Measurements from ENCODE around the gene KLF6. TPM values are rescaled to one million over a fixed set of nuclear protein-coding genes. Genes with fewer than 3 reads are reported as not detected.
"Not testable (repeated sequence)": the region's sequence is repeated elsewhere in the genome, so short reads cannot be mapped to it uniquely, and the experiment has no call there.

Gene KLF6
- total RNA-seq, 1 donor from 2014 or later = 134 TPM

DNA sequence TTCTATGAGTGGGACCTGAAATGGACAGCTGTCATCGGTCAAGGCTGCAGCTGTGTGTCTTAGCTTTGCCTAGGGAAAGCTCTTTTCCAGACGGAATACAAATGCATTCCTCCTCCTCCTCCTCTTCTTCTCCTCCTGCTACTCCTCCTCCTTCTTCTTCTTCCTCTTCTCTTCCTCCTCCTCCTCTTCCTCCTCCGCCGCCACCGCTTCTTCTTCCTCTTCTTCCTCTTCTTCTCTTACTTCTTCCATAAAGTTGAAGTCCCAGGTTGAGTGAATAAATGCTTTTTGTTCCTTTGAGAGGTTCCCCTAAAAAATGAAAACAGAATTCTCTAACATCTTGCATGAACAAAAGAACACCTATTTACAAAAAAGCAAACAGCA lies 28.7 kb downstream of the KLF6 start:
- DNase-seq = no peak

DNA sequence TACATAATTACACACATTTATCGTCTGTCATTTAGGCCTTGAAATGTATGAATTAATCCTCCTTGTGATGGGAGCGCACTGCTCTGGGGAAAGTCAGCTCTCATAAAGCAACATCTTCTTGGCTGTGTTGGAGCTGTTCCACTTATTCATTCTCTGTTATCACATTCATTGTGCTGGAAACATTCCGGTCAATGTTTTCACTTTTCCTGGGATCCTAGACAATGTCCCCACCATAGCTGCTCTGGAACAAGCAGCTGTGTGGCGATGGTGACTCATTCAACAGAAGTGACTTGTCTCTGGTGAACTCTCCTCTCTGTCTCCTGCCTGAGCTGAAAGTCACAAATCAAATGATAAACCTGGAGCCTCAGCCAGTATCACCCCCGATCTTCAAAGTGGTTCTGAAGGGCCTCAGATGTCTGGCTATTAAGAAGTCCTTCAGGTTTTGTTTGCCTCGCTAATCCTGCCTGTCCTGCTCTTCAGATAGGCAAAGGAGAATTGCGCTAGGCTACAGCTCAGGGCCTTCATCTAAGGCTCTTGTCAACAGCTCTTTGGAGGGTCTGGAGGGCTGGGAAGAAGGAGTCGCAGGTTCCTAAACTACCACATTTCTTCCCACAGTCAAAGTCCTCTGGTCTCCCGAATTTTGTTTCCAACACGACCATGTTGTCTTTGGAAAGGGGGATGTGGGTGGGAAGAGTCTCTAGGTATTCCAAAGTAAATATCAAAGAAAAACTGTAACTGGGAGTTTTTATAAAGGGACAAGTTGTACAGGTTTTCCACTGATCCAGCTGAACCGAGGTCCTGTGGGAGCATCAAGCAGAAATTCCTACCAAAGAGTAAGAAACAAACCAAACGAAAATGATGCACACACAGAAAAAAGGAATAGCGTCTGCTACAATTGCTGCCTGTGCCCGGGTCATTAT lies 29.3 kb downstream of the KLF6 start:
- DNase-seq = no peak

DNA sequence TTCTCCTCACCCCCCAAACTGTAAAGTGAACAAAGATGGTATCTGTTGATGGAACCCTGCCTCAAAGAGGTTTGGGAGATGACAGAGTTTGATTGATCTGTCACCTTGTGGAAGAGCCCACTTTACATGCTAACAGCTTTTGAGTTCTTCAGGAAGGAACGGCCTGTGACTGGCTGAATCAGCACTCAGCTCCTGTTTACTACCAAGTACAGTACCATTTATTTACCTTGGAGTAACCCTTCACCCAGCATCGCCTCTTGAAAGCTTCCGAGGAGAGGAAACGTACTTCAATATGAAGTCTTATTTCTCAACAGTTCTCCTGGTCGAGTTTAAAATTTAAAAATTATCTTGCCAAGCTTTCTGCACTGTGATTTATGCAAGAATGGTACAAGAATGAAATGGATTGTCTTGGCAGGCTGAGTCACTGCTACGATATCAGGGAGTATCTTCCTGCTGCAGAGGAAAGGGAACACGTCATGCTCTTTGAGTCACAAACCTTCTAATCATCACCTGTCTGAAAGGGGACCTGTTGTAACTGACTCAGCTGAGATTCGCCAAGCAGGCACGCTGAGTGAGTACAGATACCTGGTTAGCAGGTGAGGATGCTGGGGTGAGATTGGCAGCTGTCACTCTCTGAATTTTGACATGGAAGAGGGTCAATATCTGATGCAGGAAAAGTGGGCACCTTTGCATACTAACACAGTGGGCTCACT lies 30.1 kb downstream of the KLF6 start:
- no peak for DNase-seq

DNA sequence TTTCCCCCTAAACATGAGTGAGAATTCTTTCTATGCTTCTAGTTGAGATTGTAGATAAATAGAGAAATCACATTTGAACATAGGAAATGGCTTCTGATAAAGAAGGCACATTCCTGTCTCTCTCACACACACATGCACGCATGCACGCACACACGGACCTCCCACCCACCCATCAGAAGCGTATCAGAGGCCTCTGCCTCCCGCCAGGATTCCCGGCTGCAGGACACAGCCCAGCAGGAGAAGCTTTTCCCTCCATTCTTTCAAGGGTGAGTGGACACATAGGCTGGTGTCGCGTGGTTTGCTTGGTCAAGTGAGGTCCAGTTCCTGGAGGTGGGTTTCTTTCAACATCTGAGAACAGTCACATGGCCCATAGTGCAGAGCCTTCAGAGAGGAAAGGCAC lies 34.2 kb downstream of the KLF6 start:
- no peak for DNase-seq

DNA sequence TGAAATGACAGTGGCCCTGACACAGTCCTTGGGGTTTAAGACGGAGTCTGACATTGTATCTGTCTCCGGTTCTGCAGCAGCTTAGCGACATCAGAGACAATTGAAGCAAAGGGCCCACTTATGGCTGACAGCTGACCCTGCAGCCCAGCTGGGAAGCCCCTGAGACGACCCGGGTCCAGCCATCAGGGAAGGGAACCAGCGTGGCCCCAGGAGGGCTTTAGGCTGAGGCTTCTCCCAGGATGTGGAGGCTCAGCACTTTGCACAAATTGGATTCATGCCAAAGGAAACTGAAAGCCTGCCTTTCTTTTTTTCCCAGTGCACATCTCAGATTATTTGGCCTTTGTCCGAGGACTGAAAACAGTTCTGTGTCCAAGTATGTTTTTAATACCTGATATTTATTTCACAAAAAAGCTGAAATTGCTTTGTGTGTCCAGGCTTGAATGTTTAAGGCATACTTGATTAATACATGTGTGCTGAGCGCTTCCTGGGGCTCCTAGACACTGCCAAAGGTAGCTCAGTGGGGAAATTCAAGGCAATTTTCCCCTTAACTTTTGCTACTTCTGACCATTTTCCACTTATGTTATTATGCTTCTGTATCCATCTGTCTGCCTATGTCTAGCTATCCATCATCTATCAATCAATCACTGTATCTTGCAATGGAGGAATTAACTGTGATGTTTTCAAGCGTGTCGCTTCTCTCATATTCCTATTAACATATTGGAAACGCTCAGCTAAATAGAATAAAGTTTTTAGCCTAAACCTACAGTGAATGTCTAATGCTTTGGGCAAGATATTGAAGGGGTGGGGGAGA lies 34.8 kb downstream of the KLF6 start:
- DNase-seq = peak; percentile 53

DNA sequence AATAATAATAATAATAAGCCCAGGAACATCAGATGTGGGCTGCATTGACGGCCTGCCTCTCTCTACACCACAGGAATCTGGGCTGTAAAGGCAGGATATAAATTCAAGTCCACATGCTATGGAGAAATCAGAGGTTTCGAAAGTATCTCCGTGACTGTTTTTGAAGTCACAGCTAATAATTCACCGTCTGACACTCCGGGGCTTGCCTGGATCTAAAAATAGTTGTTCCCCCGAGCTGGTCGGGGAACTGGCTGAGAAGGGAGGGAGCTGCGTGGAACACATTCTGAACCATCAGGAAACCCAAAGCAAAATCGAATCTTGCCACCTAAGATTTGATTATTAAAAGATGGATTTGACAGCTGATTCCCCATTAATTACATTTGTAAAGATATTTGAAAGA lies 35.4 kb downstream of the KLF6 start:
- peak; percentile 43 for DNase-seq

DNA sequence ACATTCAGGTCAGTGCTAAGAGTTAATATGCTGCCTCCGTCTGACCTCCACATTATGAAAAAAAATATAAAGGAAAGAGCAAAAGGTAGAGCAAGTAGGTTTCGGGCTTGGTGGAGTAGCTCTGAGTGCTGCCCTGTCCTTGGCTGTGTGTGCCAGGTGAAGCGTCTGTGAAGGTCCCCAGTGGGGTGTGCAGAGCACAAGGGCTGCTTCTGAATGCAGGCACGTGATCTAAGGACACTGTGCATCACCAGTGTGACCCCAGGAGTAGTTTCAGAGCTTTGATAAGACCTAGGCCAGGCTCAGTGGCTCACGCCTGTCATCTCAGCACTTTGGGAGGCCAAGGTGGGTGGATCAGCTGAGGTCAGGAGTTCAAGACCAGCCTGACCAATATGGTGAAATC lies 36.0 kb downstream of the KLF6 start:
- no peak for DNase-seq

DNA sequence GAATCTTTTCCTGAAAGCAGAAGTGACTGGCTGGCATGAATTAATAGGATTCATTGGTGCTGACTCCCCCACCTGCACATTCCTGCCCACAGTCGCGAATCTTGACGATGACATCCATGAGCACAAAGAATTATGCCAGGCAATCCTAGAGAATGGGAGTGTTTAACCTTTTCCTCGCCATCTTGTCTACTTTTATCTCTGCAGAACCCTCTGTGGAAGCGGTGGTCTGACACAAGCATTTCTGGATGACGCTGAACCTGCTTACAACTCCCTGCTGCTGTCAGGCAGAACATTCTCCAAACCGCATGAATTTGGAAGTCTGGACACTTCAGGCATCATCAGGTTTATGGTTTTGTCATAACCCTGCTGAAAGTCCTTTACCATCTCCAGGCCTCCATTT lies 36.5 kb downstream of the KLF6 start:
- DNase-seq = no peak

DNA sequence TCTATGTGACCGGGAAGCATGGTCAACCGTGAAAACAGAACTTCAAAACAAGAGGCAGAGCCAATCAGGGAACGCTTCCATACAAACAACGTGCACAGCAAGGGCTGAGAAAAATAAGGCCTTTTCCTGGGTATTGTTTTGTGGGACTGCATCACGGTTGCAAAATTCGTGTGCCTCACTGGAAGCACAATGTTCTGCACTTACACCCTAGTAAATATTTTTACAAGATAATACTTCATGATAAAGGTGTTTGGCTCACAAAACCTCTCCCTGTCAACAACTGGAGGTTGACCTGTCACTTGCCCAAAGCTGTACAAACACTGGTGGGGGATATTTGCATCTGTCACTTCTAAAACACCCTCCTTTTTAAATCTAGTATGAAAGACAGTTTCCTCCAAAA lies 37.0 kb downstream of the KLF6 start:
- no peak for DNase-seq

DNA sequence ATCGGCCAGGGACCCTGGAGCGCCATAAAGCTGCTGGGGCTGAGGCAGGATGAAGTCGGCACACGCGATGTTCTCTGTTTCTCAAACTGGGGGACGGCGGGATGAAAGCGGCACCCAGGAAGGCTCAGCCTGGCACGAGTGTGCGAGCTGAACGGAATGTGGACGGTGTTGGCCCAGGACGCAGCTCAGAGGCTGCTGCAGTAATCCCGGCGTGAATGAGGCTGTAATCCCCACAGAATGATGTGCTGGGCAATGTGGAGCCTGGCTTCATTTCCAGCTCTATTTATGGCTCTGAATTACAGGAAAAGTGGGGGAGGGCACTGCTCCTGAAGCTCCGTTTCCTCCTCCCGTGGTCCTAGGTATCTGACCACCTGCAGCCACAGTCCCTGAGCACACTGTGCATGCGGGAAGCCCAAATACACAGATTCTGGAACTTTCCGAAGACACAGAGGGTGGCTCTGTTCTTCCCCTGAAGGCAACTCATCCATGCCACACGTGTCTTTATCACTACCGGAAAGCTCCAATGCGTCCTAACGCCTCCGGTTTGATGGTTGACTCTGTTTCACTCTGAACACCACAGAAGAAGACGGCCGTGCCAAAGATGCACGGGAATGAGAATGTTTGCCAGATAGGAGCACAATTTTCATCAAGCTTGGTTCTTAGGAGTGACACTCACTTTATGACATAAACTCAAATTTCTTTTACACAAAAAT lies 37.6 kb downstream of the KLF6 start:
- DNase-seq = no peak

DNA sequence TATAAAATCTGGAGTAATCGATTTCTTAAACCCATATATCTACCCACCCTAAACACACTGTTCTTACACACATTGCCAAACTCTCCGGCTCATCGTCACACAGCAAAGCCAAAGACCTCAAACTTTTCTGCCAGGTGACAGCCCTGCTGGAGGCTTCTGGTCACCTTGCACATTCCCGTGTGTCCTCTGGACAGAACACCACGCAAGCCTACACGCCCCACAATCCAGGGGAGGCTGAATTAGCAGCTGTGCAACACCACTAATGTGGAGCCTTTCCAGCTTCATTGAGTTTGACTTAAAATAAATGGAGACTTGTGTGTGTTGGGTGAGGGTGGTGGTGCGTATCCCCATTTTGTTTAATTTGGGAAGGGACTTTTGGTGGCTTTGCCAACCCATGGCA lies 38.4 kb downstream of the KLF6 start:
- no peak for DNase-seq

DNA sequence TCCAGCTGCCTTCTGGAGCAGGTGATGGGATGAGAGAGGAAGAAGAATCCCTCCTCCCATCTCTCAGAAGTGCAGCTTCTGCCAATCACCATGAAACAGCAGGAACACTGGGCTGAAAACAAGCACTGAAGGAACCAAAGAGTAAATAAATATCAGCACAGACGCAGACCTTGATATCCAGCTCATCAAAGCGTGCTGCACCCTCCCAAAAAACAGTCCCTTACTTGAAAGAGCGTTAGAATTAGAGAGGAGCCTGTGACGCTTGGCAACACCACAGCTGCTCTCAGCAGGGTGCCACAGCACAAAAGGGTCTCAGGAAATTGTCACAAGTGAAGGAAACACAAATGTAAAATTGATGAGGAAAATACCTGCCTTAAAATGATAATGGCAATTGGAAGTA lies 39.5 kb downstream of the KLF6 start:
- no peak for DNase-seq

DNA sequence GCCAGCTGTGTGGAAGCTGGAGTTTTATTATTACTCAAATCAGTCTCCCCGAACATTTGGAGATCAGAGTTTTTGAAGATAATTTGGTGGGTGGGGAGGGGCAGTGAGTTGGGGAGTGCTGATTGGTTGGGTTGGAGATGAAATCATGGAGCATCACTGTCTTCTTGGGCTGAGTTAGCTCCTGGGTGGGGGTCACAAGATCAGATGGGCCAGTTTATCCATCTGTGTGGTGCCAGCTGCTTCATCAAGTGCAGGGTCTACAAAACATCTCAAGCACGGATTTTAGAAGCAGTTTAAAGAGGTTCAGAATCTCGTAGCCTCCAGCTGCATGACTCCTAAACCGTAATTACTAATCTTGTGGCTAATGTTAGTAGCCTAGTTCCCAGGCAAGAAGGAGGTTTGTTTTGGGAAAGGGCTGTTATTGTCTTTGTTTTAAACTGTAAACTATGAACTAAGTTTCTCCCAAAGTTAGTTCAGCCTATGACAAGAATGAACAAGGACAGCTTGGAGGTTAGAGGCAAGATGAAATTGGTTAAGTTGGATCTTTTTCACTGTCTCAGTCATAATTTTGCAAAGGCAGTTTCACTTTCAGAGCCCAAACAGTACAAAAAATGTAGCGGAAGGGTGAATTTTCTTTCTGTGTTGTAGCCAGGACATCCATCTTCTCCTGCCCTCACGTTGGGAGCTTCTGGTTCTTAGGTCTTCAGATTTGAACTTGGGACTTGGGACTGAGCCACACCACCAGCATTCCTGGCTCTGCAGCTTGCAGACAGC lies 43.1 kb downstream of the KLF6 start:
- no peak for DNase-seq

DNA sequence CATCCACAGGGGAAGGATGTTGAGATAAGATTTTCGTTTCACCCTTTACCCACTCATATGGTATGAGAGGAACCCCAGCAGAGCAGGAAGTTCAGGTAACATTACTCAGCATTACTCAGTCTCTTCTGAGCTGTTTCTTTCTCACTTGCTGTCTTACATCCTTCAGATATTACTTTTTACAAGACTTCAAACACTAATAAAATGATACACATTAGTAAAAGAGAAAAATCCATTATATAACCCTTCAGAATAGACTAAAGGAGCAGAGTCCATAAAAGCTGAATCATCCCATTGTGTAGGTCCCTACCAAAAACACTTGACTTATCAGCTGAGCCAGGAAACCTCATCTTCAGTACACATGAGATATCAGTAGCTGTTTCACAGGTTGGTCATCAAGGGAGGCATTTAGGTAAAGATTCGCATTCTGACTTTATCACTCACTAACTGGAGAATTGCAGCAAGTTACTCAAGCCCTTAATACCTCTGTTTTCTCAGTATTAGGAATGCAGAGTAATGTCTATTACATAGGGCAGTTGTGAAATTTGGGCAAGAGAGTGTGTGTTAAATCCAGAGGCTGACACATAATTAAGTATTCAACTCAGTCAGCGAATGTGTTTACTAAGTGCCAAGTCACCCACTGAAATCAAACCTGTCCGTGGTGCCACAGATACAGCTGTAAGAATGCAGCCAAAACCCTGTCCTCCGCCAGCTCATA lies 44.7 kb downstream of the KLF6 start:
- no peak for DNase-seq

DNA sequence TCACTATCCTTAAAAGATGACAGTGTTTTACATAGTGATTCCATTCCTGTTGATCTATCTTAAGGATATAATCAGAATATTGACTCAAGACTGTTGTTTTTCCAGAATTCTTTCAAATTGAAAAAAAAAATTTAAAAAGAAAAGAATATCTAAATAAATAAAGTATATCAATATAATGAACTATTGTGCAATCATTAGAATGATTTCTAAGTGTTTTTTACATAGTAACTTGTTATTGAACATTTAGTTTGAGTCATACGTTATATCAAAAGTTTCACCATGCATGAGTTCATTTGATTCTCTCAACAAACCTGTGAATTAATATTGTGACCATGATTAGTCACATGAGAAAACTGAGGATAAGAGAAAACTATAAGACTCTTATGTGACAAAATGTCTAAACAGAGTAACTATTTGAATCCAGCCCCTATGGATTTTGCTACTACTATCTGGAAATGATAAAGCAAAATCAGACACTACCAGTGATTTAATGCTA lies 46.1 kb downstream of the KLF6 start:
- no peak for DNase-seq

DNA sequence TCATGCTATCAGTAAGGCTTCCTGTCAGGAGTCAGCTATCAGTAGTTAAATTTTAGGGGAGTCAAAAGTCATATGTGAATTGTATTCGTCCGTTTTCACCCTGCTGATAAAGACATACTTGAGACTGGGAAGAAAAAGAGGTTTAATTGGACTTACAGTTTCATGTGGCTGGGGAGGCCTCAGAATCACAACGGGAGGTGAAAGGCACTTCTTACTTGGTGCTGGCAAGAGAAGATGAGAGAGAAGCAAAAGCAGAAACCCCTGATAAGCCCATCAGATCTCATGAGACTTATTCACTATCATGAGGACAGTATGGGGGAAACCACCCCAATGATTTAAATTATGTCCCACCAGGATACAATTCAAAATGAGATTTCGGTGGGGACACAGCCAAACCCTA lies 47.1 kb downstream of the KLF6 start:
- no peak for DNase-seq

DNA sequence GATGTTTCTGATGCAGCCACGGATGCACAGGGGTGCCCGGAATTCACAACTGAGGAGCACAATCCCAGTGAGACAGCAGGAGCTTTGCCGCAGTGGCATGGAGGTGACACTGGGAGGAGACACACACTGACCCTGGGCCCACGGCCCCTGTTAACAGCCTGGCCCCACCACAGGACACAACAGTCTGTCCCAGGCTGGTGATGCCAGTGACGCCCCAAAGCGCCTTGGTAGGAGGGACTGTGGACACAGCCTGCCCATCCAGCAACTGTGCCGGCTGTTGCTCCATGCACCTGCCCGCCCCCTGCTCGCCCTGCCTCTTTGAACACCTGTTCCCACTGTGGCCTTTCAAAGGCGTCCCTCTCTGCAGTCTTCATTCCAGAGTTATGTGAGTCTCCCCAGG lies 49.8 kb downstream of the KLF6 start:
- no peak for DNase-seq

DNA sequence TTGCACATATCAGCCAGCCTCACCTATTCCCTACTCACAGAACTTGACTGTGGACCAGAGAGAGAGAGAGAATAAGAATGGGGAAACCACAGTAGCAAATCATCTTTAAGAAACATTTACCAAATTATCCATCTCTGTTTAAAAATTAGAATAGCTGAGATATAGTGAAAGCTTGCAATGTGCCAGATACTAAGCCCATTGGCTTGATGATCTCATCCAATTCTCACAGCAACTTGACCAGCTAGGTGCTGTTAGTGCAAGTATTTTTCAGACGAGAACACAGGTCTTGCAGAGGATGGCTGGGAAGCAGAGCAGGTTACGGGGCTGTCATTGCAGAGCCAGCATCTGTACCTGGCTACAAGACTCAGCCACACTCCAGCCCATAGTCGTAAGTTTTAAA lies 50.9 kb downstream of the KLF6 start:
- no peak for DNase-seq

DNA sequence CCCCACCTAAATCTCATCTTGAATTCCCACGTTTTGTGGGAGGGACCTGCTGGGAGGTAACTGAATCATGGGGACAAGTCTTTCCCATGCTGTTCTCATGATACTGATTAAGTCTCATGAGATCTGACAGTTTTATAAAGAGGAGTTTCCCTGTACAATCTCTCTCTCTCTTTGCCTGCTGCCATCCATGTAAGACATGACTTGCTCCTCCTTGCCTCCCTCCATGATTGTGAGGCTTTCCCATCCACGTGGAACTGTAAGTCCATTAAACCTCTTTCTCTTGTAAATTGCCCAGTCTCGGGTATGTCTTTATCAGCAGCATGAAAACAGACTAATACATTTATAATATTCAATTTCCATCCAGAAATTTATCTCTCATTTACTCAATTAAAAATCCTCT lies 52.8 kb downstream of the KLF6 start:
- not testable (repeated sequence) for DNase-seq

DNA sequence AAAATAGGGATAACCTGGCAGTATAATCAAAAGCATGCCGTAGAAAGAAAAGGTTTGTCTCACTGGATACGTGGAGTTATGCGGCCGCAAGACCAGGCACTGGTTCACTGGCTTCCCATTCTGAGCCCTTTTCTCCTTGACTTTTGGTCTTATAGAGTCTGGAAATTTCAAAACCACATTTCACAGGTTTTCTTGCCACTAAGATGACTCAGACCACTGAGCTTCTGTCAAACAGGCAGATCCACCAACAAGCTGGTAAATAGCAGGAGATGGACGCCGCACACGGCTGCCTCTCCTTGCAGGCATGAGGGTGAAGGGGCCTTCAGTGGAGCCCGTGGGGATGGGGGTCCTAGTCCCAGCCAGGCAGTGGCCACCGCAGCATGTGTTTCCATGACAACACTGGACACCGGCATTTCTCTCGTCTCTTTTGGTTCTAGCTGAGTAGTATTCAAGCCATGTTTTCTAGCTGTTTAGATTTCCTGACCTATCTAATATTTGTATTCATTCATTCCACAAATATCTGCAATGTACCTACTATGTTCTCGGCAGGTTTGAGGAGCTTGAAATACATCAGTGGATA lies 55.5 kb downstream of the KLF6 start:
- no peak for DNase-seq

Measured in skin of body (tissue), 2 donors.